Mesendoderm (in vitro differentiated cells): ENCODE results near the gene CHST11.
A peak's percentile ranks its signal among the peaks of the same experiment; 100 is the strongest.

ENCODE experiments used
- DNase-seq: peaks from one replicate; pipeline ENCODE4 v3.0.0; 2013
- H2AK5ac ChIP-seq: 2 replicates; pipeline ENCODE4 v1.6.1; 2013; ENCODE audit warnings: low read length, inconsistent platforms
- H2BK120ac ChIP-seq: 2 replicates; pipeline ENCODE4 v1.6.1; 2013; ENCODE audit warnings: low read depth, mild to moderate bottlenecking, low read length, moderate library complexity, mixed read lengths
- H2BK15ac ChIP-seq: replicated peaks from 2 replicates; pipeline ENCODE4 v1.6.1; 2013; ENCODE audit warnings: low read depth, mild to moderate bottlenecking, moderate library complexity
- H2BK5ac ChIP-seq: 2 replicates; pipeline ENCODE4 v1.6.1; 2013; ENCODE audit warnings: low read length, inconsistent platforms
- H3K18ac ChIP-seq: 2 replicates; pipeline ENCODE4 v1.6.1; 2013; ENCODE audit warnings: mild to moderate bottlenecking, low read length, mixed read lengths
- H3K23ac ChIP-seq: one replicate; pipeline ENCODE4 v1.6.1; 2013; ENCODE audit warnings: low read length
- H3K27ac ChIP-seq: 2 replicates; pipeline ENCODE4 v1.5.1; 2013; ENCODE audit warnings: low read depth, mild to moderate bottlenecking, inconsistent platforms, low read length, moderate library complexity
- H3K27me3 ChIP-seq: 2 replicates; pipeline ENCODE4 v1.6.1; 2013; ENCODE audit warnings: low read length, control low read depth, mild to moderate bottlenecking, inconsistent platforms; ENCODE audit not compliant: insufficient read depth, poor library complexity
- H3K36me3 ChIP-seq: 2 replicates; pipeline ENCODE4 v1.6.1; 2013; ENCODE audit warnings: low read length, inconsistent platforms; ENCODE audit not compliant: control insufficient read depth, insufficient read depth
- H3K4ac ChIP-seq: one replicate; pipeline ENCODE4 v1.6.1; 2013; ENCODE audit warnings: low read depth, mild to moderate bottlenecking, low read length, moderate library complexity
- H3K4me1 ChIP-seq: 2 replicates; pipeline ENCODE4 v1.6.1; 2013; ENCODE audit warnings: low read depth, low read length, inconsistent platforms; ENCODE audit not compliant: control insufficient read depth
- H3K4me2 ChIP-seq: 2 replicates; pipeline ENCODE4 v1.6.1; 2013; ENCODE audit warnings: low read length
- H3K4me3 ChIP-seq: 2 replicates; pipeline ENCODE4 v1.5.1; 2013; ENCODE audit warnings: mild to moderate bottlenecking, low read length
- H3K56ac ChIP-seq: one replicate; pipeline ENCODE4 v1.6.1; 2013; ENCODE audit warnings: low read length
- H3K79me1 ChIP-seq: 2 replicates; pipeline ENCODE4 v1.6.1; 2013; ENCODE audit warnings: low read length, inconsistent platforms
- H3K79me2 ChIP-seq: 2 replicates; pipeline ENCODE4 v1.6.1; 2013; ENCODE audit warnings: mild to moderate bottlenecking, low read length; ENCODE audit not compliant: control insufficient read depth, insufficient read depth
- H3K9ac ChIP-seq: 2 replicates; pipeline ENCODE4 v1.6.1; 2013; ENCODE audit warnings: low read length, inconsistent platforms
- H4K5ac ChIP-seq: one replicate; pipeline ENCODE4 v1.6.1; 2013; ENCODE audit warnings: low read length
- H4K8ac ChIP-seq: one replicate; pipeline ENCODE4 v1.6.1; 2013; ENCODE audit warnings: low read depth, mild to moderate bottlenecking, control low read depth, low read length, moderate library complexity
- WGBS: extraction: QIAGEN DNeasy Blood & Tissue Kit; methylation state at CpG from one replicate; pipeline ENCODE4 v1.1.7; 2013; ENCODE audit warnings: low lambda C conversion rate, missing lambda C conversion rate; ENCODE audit not compliant: insufficient coverage; ENCODE audit errors: extremely low coverage; 5-methylcytosine and 5-hydroxymethylcytosine counted together

Gene CHST11

GRCh38 chr12:104411826-104412641 is 44.7 kb upstream of the CHST11 start:
- H3K27me3 ChIP-seq = no peaks in the 10 kb centered on the region
- no peak overlapping the region for H2BK120ac ChIP-seq
- H2BK15ac ChIP-seq = no peak overlapping the region
- no peak overlapping the region for H3K9ac ChIP-seq
- no peak overlapping the region for H3K4me2 ChIP-seq
- H4K8ac ChIP-seq = no peak overlapping the region
- H3K79me1 ChIP-seq = no peaks in the 10 kb centered on the region
- H4K5ac ChIP-seq = no peak overlapping the region
- H3K4me1 ChIP-seq = peaks cover 24% of the 10 kb centered on the region
- no peak overlapping the region for H3K4me3 ChIP-seq
- H2BK5ac ChIP-seq = no peak overlapping the region
- H3K79me2 ChIP-seq = no peaks in the 10 kb centered on the region
- H3K27ac ChIP-seq = no peak overlapping the region
- peak; percentile 51 for DNase-seq
- no peak overlapping the region for H3K18ac ChIP-seq
- no peak overlapping the region for H3K4ac ChIP-seq
- no peak overlapping the region for H2AK5ac ChIP-seq
- H3K23ac ChIP-seq = no peak overlapping the region
- H3K56ac ChIP-seq = no peak overlapping the region
- no peaks in the 10 kb centered on the region for H3K36me3 ChIP-seq
- WGBS = no CpG with 5 or more reads among the region's 16 CpGs

- H3K79me1 ChIP-seq = no peaks in the 10 kb centered on the region
- no peak overlapping the region for H3K23ac ChIP-seq
- H2AK5ac ChIP-seq = peak overlapping the region; percentile 96
- no peak overlapping the region for H3K9ac ChIP-seq
- no peaks in the 10 kb centered on the region for H3K79me2 ChIP-seq
- H3K4me2 ChIP-seq = no peak overlapping the region
- no peak overlapping the region for H2BK120ac ChIP-seq
- peak; percentile 22 for DNase-seq
- no peaks in the 10 kb centered on the region for H3K36me3 ChIP-seq
- no peak overlapping the region for H2BK5ac ChIP-seq
- WGBS = no CpG with 5 or more reads among the region's 8 CpGs
- no peaks in the 10 kb centered on the region for H3K27me3 ChIP-seq
- peak overlapping the region; percentile 38 for H3K56ac ChIP-seq
- H3K4me3 ChIP-seq = no peak overlapping the region
- H3K4me1 ChIP-seq = peaks cover 24% of the 10 kb centered on the region
- H4K8ac ChIP-seq = no peak overlapping the region
- no peak overlapping the region for H3K18ac ChIP-seq
- no peak overlapping the region for H3K4ac ChIP-seq
- H3K27ac ChIP-seq = no peak overlapping the region
- no peak overlapping the region for H2BK15ac ChIP-seq
- H4K5ac ChIP-seq = no peak overlapping the region
These were observed 44.1 kb upstream of the CHST11 start for GRCh38 chr12:104412681-104413080.

- Histone ChIP-seq H3K4me3 (no peak overlapping the region), H3K56ac (no peak overlapping the region), H3K4me2 (no peak overlapping the region), H3K4ac (no peak overlapping the region), H3K79me2 (no peaks in the 10 kb centered on the region), H3K4me1 (peaks cover 20% of the 10 kb centered on the region), H2BK5ac (no peak overlapping the region), H3K36me3 (no peaks in the 10 kb centered on the region), H3K27me3 (no peaks in the 10 kb centered on the region), H3K9ac (no peak overlapping the region), H3K23ac (no peak overlapping the region), H2AK5ac (peak overlapping the region; percentile 55), H3K18ac (no peak overlapping the region), H3K79me1 (no peaks in the 10 kb centered on the region), H3K27ac (no peak overlapping the region), H4K5ac (no peak overlapping the region), H4K8ac (no peak overlapping the region), H2BK120ac (no peak overlapping the region), H2BK15ac (no peak overlapping the region)
- DNase-seq = no peak
- WGBS = no CpG with 5 or more reads among the region's 6 CpGs
These were observed 43.4 kb upstream of the CHST11 start for GRCh38 chr12:104413330-104413729.

- peak; percentile 99 for DNase-seq
- Histone ChIP-seq H3K23ac (no peak overlapping the region), H4K8ac (no peak overlapping the region), H3K56ac (peak overlapping the region; percentile 5), H3K4ac (no peak overlapping the region), H2BK5ac (peak overlapping the region; percentile 74), H3K79me1 (no peaks in the 10 kb centered on the region), H3K4me3 (no peak overlapping the region), H3K18ac (no peak overlapping the region), H2BK15ac (no peak overlapping the region), H3K4me2 (no peak overlapping the region), H2AK5ac (no peak overlapping the region), H2BK120ac (peak overlapping the region; percentile 34), H3K27ac (peak overlapping the region; percentile 89), H3K9ac (no peak overlapping the region), H4K5ac (no peak overlapping the region), H3K79me2 (no peaks in the 10 kb centered on the region), H3K27me3 (no peaks in the 10 kb centered on the region), H3K36me3 (no peaks in the 10 kb centered on the region), H3K4me1 (peaks cover 20% of the 10 kb centered on the region)
- WGBS = no CpG with 5 or more reads among the region's 6 CpGs
These were observed 42.0 kb upstream of the CHST11 start for GRCh38 chr12:104414581-104415341.

- no peaks in the 10 kb centered on the region for H3K27me3 ChIP-seq
- H3K9ac ChIP-seq = no peak overlapping the region
- H4K8ac ChIP-seq = no peak overlapping the region
- H3K27ac ChIP-seq = peak overlapping the region; percentile 89
- no peak overlapping the region for H3K4ac ChIP-seq
- no peak overlapping the region for H2AK5ac ChIP-seq
- no peaks in the 10 kb centered on the region for H3K79me2 ChIP-seq
- H3K56ac ChIP-seq = peak overlapping the region; percentile 5
- H3K36me3 ChIP-seq = no peaks in the 10 kb centered on the region
- no CpG with 5 or more reads among the region's 9 CpGs for WGBS
- H3K18ac ChIP-seq = no peak overlapping the region
- DNase-seq = peak; percentile 82
- H3K4me3 ChIP-seq = no peak overlapping the region
- peaks cover 20% of the 10 kb centered on the region for H3K4me1 ChIP-seq
- no peak overlapping the region for H3K4me2 ChIP-seq
- H4K5ac ChIP-seq = no peak overlapping the region
- H3K23ac ChIP-seq = no peak overlapping the region
- H3K79me1 ChIP-seq = no peaks in the 10 kb centered on the region
- H2BK120ac ChIP-seq = peak overlapping the region; percentile 34
- no peak overlapping the region for H2BK15ac ChIP-seq
- peak overlapping the region; percentile 47 for H2BK5ac ChIP-seq
These were observed 41.3 kb upstream of the CHST11 start for GRCh38 chr12:104415342-104415980.
